D721Med (cell line): ENCODE data around the gene GNGT2.

Experiments
- DNase-seq: peaks from one replicate; pipeline ENCODE4 v3.0.0; 2011; ENCODE audit warnings: low spot score; ENCODE audit not compliant: insufficient read length
- FAIRE-seq: peaks from 2 replicates; lab custom pipeline; 2011; peaks lifted over from hg19 to GRCh38; lab: Jason Lieb, UNC
- TF ChIP-seq, protein P1 (sequence below): IDR thresholded peaks from 2 replicates; pipeline ENCODE4 v1.5.1; 2012; ENCODE audit warnings: mild to moderate bottlenecking, control low read depth; ENCODE audit not compliant: insufficient read depth; ENCODE audit errors: missing control alignments

The GNGT2 gene

DNA sequence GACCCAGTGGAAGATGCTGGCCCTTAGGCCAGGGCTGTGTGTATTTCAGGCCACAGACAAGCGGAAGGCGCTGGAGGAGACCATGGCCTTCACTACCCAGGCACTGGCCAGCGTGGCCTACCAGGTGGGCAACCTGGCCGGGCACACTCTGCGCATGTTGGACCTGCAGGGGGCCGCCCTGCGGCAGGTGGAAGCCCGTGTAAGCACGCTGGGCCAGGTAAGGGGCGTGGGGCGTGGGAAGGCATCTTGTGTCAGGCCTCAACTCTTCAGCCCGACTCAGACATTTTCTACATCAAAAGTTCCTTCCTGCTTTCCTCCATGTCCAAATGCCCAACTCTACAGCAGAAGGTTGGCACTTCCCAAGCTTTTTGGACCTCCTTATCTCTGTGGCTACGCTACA, 6.1 kb upstream of the GNGT2 start:
- FAIRE-seq: no peak
- DNase-seq: no peak
- TF ChIP-seq, protein P1, sequence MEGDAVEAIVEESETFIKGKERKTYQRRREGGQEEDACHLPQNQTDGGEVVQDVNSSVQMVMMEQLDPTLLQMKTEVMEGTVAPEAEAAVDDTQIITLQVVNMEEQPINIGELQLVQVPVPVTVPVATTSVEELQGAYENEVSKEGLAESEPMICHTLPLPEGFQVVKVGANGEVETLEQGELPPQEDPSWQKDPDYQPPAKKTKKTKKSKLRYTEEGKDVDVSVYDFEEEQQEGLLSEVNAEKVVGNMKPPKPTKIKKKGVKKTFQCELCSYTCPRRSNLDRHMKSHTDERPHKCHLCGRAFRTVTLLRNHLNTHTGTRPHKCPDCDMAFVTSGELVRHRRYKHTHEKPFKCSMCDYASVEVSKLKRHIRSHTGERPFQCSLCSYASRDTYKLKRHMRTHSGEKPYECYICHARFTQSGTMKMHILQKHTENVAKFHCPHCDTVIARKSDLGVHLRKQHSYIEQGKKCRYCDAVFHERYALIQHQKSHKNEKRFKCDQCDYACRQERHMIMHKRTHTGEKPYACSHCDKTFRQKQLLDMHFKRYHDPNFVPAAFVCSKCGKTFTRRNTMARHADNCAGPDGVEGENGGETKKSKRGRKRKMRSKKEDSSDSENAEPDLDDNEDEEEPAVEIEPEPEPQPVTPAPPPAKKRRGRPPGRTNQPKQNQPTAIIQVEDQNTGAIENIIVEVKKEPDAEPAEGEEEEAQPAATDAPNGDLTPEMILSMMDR: no peak

DNA sequence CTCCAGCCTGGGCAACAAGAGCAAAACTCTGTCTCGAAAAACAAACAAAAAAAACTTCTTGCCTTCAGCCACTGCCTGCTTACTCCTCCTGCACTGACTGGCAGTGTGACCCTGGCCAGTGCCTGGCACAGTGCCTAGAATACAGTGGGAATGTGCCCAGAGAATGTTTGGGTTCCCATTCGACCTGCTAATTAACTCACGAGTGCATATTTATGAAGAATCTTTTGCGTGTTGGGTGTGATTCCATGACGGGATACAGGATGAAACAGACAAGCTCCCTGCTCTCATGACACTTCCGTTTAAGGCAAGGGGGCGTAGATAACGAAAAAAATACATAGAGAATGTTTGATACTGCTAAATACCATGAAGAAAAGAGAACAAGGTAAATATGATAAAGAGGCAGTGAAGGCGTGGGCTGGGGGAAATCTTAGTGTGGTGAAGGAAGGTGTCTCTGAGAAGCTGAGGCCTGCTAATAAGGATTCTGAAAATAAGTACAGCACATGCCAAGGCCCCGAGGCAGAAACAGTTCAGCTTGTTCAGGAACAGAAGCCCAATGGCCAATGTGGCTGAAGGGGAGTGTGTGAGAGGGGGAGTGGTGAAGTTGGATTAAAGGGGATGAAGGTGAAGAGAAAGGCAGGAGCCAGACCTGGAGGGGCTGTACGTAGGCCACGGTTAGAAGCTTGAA, 4.4 kb upstream of the GNGT2 start:
- no peak for DNase-seq

DNA sequence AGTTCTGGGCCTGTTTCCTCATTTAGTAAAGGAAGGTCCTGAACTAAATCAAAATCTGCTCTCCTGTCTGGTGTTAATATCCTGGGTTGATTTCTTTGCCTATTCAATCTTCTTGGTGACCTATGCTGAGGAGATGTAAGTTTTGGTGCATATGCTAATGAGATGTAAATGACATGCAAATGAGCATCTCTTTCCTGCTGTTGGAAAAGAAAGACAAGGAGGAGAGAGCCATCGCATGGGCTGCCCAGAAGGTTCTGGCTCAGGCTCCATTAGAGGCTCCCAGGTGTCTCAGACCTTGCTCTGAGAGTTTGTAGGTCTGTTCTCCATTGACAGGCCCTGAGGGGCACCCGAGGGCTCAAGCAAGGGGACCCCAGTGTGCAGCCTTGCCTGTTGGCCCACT, 3.5 kb upstream of the GNGT2 start:
- TF ChIP-seq, protein P1: no peak
- FAIRE-seq (no peak), DNase-seq (no peak)

More for the DNA sequence above, 4.4 kb upstream of the GNGT2 start:
- no peak for FAIRE-seq
- TF ChIP-seq, protein P1: no peak

DNA sequence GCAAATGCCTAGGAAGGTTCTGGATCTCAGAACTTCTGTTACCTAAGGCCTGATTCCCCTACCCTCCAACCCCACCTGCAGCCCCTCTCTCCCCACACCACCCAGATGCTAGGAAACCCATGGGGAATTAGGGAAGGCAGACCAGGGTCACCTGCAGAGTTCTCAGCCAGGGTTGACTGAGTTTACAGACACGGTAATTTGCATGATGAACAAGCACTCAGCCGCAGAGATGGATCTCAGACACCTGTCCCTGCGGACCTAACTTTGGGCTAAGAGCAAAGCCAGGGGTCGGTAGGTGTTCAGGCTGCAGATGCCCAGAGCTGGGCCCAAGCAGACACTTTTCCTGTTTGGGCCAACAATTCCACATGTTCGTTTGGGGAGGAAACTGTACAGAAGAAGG, 3.0 kb upstream of the GNGT2 start:
- DNase-seq (no peak), FAIRE-seq (no peak)
- TF ChIP-seq, protein P1: no peak

DNA sequence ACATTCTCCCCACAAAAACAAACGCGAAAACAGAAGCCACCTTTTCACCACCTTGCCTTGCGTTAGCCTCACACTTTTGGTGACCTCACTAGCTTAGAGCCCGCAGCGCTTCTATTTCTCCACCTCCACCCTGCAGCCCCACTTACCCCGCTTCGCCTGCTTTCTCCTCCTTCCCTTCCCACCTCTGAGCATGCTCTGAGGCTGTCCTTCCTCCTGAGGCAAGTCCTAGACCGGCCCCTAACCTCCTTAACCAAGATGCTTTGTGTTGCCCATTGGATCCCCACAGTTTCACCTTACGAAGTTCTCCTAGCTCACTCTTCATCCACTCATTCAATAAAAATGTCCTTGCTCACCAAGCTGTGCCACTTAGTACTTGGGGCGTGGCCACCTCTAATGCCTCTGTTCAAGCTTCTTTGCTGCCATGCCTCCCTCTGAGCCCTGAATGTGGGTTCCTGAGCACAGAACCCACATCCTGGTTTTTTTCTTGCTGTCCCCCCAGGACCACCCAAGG, 1.3 kb downstream of the GNGT2 start:
- FAIRE-seq (no peak), DNase-seq (no peak)
- TF ChIP-seq, protein P1: no peak

DNA sequence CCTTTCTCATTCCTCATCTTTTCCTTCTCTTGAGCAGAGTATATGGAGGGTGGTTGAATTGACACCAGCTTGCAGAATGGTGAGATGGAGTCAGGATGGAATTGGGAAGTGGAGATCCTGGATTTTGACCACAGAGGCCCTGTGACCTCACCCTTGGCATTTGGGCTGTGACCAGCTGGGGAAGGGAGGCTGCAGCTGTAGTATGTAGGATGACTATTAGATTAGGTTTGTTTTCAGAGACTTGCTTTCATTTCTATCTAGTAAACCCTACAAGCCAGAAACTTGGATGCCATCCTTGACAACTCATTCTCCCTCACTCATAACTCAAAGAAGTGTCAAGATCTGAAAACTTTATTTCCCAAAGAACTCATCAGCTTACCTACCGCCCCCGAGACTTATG, 5.9 kb downstream of the GNGT2 start:
- FAIRE-seq: no peak
- TF ChIP-seq, protein P1: no peak
- DNase-seq: no peak

DNA sequence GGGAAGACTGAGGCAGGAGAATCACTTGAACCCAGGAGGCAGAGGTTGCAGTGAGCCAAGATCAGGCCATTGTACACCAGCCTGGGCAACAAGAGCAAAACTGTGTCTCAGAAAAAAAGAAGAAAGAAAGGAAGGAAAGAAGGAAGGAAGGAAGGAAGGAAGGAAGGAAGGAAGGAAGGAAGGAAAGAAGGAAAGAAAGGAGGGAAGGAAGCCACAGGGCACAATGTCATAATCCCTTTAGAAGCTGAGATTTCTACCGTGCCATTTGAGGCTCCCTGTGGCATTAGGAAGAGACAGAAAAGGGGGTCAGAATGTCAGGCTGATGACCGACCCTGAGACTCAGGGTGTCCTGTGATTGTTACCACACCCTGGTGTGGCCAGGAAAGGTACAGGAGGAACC, 6.6 kb downstream of the GNGT2 start:
- FAIRE-seq (no peak), DNase-seq (no peak)
- TF ChIP-seq, protein P1: no peak
